Transverse colon (tissue), 4 donors: ENCODE data around the gene PDXK. TPM values are rescaled to one million over a fixed set of nuclear protein-coding genes. Genes with fewer than 3 reads are reported as not detected.

ENCODE experiments used
- DNase-seq: peaks from one replicate; pipeline ENCODE4 v3.0.0-alpha.2; 2019
- H3K27ac ChIP-seq, 4 donors: fragments of 200-600 bp; sonication (generic); 2 replicates each; pipeline ENCODE4 v1.5.1; 2016 to 2018; ENCODE audit warnings: inconsistent platforms in 4 of 4
- H3K27me3 ChIP-seq: fragments of 200-600 bp; sonication (generic); 2 replicates; pipeline ENCODE4 v1.5.1; 2017; ENCODE audit warnings: inconsistent platforms
- H3K36me3 ChIP-seq, 4 donors: fragments of 200-600 bp; sonication (generic); 2 replicates each; pipeline ENCODE4 v1.5.1; 2017 to 2019; ENCODE audit warnings: inconsistent platforms in 4 of 4
- H3K4me1 ChIP-seq, 4 donors: fragments of 200-600 bp; sonication (generic); 2 replicates each; pipeline ENCODE4 v1.5.1; 2017 to 2020; ENCODE audit warnings: inconsistent platforms in 4 of 4
- H3K4me3 ChIP-seq, 4 donors: fragments of 200-600 bp; sonication (generic); 1 replicate in 1 of 4; 2 replicates in 3 of 4; pipeline versions ENCODE4 v1.5.1 to v1.6.1; 2017 to 2019; ENCODE audit warnings: inconsistent platforms in 4 of 4
- H3K9me3 ChIP-seq, 2 donors: fragments of 200-600 bp; sonication (generic); 2 replicates each; pipeline ENCODE4 v1.5.1; 2017 to 2019; ENCODE audit warnings: inconsistent platforms in 2 of 2
- EP300 ChIP-seq: sonication (generic); formaldehyde crosslinking; IDR thresholded peaks from one replicate; pipeline ENCODE4 v1.6.1; 2017; ENCODE audit warnings: antibody characterized with exemption, low read depth
- POLR2A ChIP-seq: fragments of 450-650 bp; IDR thresholded peaks from one replicate; pipeline ENCODE4 v1.6.1; 2016; ENCODE audit warnings: antibody characterized with exemption, mild to moderate bottlenecking, moderate library complexity
- POLR2AphosphoS5 ChIP-seq, 3 donors: sonication (generic); formaldehyde crosslinking; IDR thresholded peaks; one replicate each; pipeline ENCODE4 v1.6.1; 2016; ENCODE audit warnings: antibody characterized with exemption in 3 of 3
- WGBS, 2 donors: methylation state at CpG; one replicate each; pipeline ENCODE4 v1.1.5; 2018; ENCODE audit warnings: low coverage in 1 of 2; 5-methylcytosine and 5-hydroxymethylcytosine counted together
- in situ Hi-C, 4 donors: fragments of 200-750 bp; cut with MboI; loops; one replicate each; pipeline versions ENCODE4 v1.15.0 to v1.15.1; 2017; ENCODE audit warnings: low sequenced_read_pairs in 3 of 4, low pct_ligation_motif_present in 1 of 4, low pct_unique_long_range_greater_than_20kb in 1 of 4
- intact Hi-C: fragments of 100-400 bp; cut with DNase I; formaldehyde crosslinking; loops from one replicate; pipeline ENCODE4 v1.15.1; 2023; ENCODE audit warnings: low total_unique reads
- total RNA-seq, 4 donors: library from RNA; depleted of rRNA; stranded (reverse); fragments of >200 nt; gene quantifications; one replicate each; pipeline ENCODE4 v1.1.0, GENCODE V29; 2016
- TF ChIP-seq, protein P1 (sequence below), 5 experiments: fragments of 200-600 bp in 3 of 5; fragments of 450-650 bp in 2 of 5; sonication (generic) in 3 of 5; IDR thresholded peaks; 1 replicate in 2 of 5; 2 replicates in 3 of 5; pipeline ENCODE4 v1.5.1; 2016 to 2017; ENCODE audit warnings: antibody characterized with exemption in 5 of 5, inconsistent platforms in 3 of 5, mild to moderate bottlenecking in 2 of 5, moderate library complexity in 1 of 5

Gene PDXK
- total RNA-seq, 4 donors from 2014 or later: 85.8 to 117 (median 103) TPM

GRCh38 chr21:43731891-43732711, 13.2 kb downstream of the PDXK start:
- TF ChIP-seq EP300 (no peak), POLR2A (no peak), POLR2AphosphoS5 (IDR thresholded peaks at IDR 0.05) (no peak)
- TF ChIP-seq, protein P1, sequence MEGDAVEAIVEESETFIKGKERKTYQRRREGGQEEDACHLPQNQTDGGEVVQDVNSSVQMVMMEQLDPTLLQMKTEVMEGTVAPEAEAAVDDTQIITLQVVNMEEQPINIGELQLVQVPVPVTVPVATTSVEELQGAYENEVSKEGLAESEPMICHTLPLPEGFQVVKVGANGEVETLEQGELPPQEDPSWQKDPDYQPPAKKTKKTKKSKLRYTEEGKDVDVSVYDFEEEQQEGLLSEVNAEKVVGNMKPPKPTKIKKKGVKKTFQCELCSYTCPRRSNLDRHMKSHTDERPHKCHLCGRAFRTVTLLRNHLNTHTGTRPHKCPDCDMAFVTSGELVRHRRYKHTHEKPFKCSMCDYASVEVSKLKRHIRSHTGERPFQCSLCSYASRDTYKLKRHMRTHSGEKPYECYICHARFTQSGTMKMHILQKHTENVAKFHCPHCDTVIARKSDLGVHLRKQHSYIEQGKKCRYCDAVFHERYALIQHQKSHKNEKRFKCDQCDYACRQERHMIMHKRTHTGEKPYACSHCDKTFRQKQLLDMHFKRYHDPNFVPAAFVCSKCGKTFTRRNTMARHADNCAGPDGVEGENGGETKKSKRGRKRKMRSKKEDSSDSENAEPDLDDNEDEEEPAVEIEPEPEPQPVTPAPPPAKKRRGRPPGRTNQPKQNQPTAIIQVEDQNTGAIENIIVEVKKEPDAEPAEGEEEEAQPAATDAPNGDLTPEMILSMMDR (IDR thresholded peaks at IDR 0.05): no peak
- 74 to 90% methylated on average over 3 to 23 of the region's 23 CpGs for WGBS, 2 donors
- intact Hi-C loops: no loop called here

GRCh38 chr21:43733060-43733459, 14.1 kb downstream of the PDXK start:
- DNase-seq: no peak
- no peaks in the 10 kb centered on the region for H3K27me3 ChIP-seq
- intact Hi-C loops: no loop called here
- H3K4me1 ChIP-seq: peaks cover 30 to 67% (median 52%) of the 10 kb centered on the region in 4 donors
- TF ChIP-seq POLR2AphosphoS5 (IDR thresholded peaks at IDR 0.05) (no peak), EP300 (no peak), POLR2A (no peak)
- TF ChIP-seq, protein P1 (IDR thresholded peaks at IDR 0.05): no peak
- no peaks in the 10 kb centered on the region for H3K36me3 ChIP-seq
- H3K9me3 ChIP-seq: no peaks in the 10 kb centered on the region
- H3K4me3 ChIP-seq: no peak overlapping the region
- in situ Hi-C loops: no loop called here
- peak overlapping the region; percentile 73 to 87 (median 82) for H3K27ac ChIP-seq
- WGBS, 2 donors: 37 to 45% methylated on average over 3 to 7 of the region's 10 CpGs

More at GRCh38 chr21:43731891-43732711, 13.2 kb downstream of the PDXK start:
- in situ Hi-C loops: no loop called here
- Histone ChIP-seq H3K36me3 (no peaks in the 10 kb centered on the region), H3K27me3 (no peaks in the 10 kb centered on the region), H3K4me3 (no peak overlapping the region), H3K27ac (peak overlapping the region; percentile 34 to 87 (median 72)), H3K4me1 (peaks cover 38 to 76% (median 62%) of the 10 kb centered on the region in 4 donors), H3K9me3 (no peaks in the 10 kb centered on the region)
- no peak for DNase-seq

DNA sequence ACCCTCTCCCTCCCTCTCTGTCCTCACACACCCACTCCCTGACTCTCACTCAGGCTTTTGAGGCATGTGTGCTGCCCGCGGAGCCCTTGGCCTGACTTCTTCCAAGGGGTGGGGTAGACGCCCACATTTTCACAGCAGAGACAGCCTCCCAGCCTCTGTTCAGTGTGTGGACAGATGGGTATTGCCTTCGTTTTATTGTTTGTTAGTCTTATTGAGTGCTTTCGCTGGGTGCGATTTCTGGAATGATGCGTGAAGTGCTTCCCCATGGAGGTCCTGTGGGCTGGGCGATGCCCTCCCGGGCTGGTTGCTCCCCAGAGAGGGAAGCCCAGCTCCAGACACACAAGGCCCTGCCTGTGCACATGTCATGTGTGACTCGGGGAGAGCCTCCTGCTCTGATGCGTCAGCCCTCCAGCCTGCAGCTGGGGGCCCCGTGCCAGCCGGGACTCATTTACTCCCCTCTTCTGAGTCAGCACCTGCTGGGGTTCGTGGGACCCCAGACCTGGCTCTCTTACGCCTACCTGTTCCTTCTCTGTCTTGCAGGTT, 14.7 kb downstream of the PDXK start:
- DNase-seq: peak; percentile 51
- intact Hi-C loops (no loop called here), in situ Hi-C loops (no loop called here)
- Histone ChIP-seq H3K27ac (peak overlapping the region; percentile 73 to 87 (median 82)), H3K27me3 (no peaks in the 10 kb centered on the region), H3K4me1 (peaks cover 26 to 63% (median 49%) of the 10 kb centered on the region in 4 donors), H3K9me3 (no peaks in the 10 kb centered on the region), H3K4me3 (peak overlapping the region in 1 of 4 donors; percentile 16), H3K36me3 (no peaks in the 10 kb centered on the region)
- peak in 1 of 3 donors; percentile 2 for TF ChIP-seq POLR2AphosphoS5 (IDR thresholded peaks at IDR 0.05)
- TF ChIP-seq POLR2A: no peak
- 40 to 47% methylated on average over 1 to 15 of the region's 15 CpGs for WGBS, 2 donors

DNA sequence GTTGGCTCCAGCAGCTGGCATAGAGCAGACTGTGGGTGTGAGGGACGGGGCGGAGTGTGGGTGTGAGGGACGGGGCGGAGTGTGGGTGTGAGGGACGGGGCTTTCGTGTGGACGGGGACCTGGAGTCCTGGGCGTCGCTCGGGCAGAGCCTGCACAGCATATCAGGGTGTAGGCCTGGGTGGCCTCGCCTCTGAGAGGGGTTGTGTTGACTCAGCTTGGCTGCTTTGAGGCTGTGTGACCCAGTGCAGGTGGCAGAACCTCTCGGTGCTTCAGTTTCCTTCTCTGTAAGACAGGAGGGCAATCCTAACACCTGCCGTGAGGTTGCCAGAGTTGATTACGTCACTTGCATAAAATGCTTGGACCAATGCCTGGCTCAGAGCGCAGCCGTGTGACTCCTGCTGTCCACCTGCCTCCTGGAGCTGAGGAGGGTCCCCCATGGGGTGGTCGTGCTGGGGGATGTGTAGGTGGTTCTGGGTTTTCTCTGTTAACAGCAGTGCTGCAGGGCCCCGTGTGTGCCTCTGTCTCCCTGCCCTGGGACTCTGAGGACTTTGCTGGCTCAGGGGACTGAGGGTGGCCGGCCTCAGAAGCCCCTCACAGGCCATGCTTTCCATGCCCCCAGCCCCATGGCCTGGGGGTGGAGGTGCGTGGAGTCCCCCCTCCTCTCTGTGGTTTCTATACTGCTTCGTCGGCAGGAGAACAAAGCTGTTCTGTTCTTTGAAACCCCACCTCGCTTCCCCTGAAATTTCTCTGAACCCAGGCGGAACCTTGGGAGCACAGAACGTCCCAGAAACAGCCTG, 15.4 kb downstream of the PDXK start:
- peak; percentile 84 for DNase-seq
- H3K4me1 ChIP-seq: peaks cover 22 to 57% (median 43%) of the 10 kb centered on the region in 4 donors
- WGBS, 2 donors: 47 to 57% methylated on average over 3 to 25 of the region's 25 CpGs
- H3K9me3 ChIP-seq: no peaks in the 10 kb centered on the region
- in situ Hi-C loops (no loop called here), intact Hi-C loops (no loop called here)
- peak; percentile 5 for TF ChIP-seq POLR2A
- TF ChIP-seq POLR2AphosphoS5 (IDR thresholded peaks at IDR 0.05): no peak
- H3K4me3 ChIP-seq: no peak overlapping the region
- H3K36me3 ChIP-seq: no peaks in the 10 kb centered on the region
- no peaks in the 10 kb centered on the region for H3K27me3 ChIP-seq
- peak overlapping the region; percentile 73 to 87 (median 82) for H3K27ac ChIP-seq

GRCh38 chr21:43734928-43735229, 15.9 kb downstream of the PDXK start:
- intact Hi-C loops (no loop called here), in situ Hi-C loops (no loop called here)
- H3K27me3 ChIP-seq: no peaks in the 10 kb centered on the region
- H3K4me1 ChIP-seq: peaks cover 20 to 51% (median 42%) of the 10 kb centered on the region in 4 donors
- no peaks in the 10 kb centered on the region for H3K9me3 ChIP-seq
- no peak overlapping the region for H3K4me3 ChIP-seq
- 76% methylated on average over 9 of the region's 9 CpGs; no CpG with 5 or more reads in 1 of the 2 donors for WGBS, 2 donors
- peak overlapping the region in 3 of 4 donors; percentile 81 to 87 (median 82) for H3K27ac ChIP-seq
- TF ChIP-seq EP300 (no peak), POLR2A (no peak), POLR2AphosphoS5 (IDR thresholded peaks at IDR 0.05) (no peak)
- TF ChIP-seq, protein P1 (IDR thresholded peaks at IDR 0.05): no peak
- DNase-seq: no peak
- H3K36me3 ChIP-seq: no peaks in the 10 kb centered on the region
